ENCODE measurements around the gene FOXN4.

DNA sequence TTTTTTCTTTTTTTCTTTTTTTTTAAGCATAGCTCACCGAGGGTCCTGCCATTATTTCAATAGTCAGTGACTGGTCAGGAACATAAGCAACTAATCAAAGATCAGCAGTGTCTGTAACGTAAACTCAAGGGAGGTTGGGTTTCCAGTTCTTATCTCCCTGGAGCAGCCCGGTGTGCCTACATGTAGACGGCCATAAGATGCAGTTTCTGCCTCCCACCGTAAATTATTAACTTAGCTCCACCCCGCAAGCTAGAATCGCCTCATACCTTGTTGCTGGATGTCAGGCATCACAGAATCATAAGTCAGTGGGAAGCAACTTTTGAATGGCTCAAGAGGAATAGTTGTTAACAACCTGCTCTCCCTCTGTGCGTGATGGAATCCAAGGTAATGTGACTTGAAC lies 38.5 kb upstream of the FOXN4 start, which contains the start of gene MYO1H:
- TF ChIP-seq POLR2A (IDR thresholded peaks at IDR 0.05; ENCODE audit: borderline replicate concordance, extremely low read depth, insufficient read depth, insufficient read length), result no peak
- TF ChIP-seq EZH2 (IDR thresholded peaks at IDR 0.05), result no peak
- TF ChIP-seq, protein P1, sequence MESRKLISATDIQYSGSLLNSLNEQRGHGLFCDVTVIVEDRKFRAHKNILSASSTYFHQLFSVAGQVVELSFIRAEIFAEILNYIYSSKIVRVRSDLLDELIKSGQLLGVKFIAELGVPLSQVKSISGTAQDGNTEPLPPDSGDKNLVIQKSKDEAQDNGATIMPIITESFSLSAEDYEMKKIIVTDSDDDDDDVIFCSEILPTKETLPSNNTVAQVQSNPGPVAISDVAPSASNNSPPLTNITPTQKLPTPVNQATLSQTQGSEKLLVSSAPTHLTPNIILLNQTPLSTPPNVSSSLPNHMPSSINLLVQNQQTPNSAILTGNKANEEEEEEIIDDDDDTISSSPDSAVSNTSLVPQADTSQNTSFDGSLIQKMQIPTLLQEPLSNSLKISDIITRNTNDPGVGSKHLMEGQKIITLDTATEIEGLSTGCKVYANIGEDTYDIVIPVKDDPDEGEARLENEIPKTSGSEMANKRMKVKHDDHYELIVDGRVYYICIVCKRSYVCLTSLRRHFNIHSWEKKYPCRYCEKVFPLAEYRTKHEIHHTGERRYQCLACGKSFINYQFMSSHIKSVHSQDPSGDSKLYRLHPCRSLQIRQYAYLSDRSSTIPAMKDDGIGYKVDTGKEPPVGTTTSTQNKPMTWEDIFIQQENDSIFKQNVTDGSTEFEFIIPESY (IDR thresholded peaks at IDR 0.05; ENCODE audit: extremely low read depth, insufficient replicate concordance, low read length), result no peak
- TF ChIP-seq, protein P2, sequence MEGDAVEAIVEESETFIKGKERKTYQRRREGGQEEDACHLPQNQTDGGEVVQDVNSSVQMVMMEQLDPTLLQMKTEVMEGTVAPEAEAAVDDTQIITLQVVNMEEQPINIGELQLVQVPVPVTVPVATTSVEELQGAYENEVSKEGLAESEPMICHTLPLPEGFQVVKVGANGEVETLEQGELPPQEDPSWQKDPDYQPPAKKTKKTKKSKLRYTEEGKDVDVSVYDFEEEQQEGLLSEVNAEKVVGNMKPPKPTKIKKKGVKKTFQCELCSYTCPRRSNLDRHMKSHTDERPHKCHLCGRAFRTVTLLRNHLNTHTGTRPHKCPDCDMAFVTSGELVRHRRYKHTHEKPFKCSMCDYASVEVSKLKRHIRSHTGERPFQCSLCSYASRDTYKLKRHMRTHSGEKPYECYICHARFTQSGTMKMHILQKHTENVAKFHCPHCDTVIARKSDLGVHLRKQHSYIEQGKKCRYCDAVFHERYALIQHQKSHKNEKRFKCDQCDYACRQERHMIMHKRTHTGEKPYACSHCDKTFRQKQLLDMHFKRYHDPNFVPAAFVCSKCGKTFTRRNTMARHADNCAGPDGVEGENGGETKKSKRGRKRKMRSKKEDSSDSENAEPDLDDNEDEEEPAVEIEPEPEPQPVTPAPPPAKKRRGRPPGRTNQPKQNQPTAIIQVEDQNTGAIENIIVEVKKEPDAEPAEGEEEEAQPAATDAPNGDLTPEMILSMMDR (IDR thresholded peaks at IDR 0.05 in 2 of 3, conservative IDR thresholded peaks at IDR 0.05 in 1 of 3; ENCODE audit: borderline replicate concordance in 1 of 3, insufficient read depth in 1 of 3, low read depth in 2 of 3, low read length in 2 of 3), result no peak
- TF ChIP-seq YY1 (IDR thresholded peaks at IDR 0.05; ENCODE audit: extremely low read depth, insufficient replicate concordance, low read depth, low read length), result no peak
- no peak for TF ChIP-seq SRF (IDR thresholded peaks at IDR 0.05; ENCODE audit: low read depth)
- no peak for TF ChIP-seq ELF1 (IDR thresholded peaks at IDR 0.05; ENCODE audit: borderline replicate concordance, low read depth)
- TF ChIP-seq JUND (IDR thresholded peaks at IDR 0.05), result no peak
- no peak for TF ChIP-seq ZNF274 (IDR thresholded peaks at IDR 0.05; ENCODE audit: low read depth, low read length)
- no peak for TF ChIP-seq RAD21 (IDR thresholded peaks at IDR 0.05; ENCODE audit: low read depth)
- TF ChIP-seq SIN3A (IDR thresholded peaks at IDR 0.05; ENCODE audit: low read depth), result no peak
- TF ChIP-seq SP1 (IDR thresholded peaks at IDR 0.05; ENCODE audit: low read depth), result no peak
- no peak for TF ChIP-seq POLR2AphosphoS5 (IDR thresholded peaks at IDR 0.05; ENCODE audit: low read depth, low read length)
- TF ChIP-seq, protein P3, sequence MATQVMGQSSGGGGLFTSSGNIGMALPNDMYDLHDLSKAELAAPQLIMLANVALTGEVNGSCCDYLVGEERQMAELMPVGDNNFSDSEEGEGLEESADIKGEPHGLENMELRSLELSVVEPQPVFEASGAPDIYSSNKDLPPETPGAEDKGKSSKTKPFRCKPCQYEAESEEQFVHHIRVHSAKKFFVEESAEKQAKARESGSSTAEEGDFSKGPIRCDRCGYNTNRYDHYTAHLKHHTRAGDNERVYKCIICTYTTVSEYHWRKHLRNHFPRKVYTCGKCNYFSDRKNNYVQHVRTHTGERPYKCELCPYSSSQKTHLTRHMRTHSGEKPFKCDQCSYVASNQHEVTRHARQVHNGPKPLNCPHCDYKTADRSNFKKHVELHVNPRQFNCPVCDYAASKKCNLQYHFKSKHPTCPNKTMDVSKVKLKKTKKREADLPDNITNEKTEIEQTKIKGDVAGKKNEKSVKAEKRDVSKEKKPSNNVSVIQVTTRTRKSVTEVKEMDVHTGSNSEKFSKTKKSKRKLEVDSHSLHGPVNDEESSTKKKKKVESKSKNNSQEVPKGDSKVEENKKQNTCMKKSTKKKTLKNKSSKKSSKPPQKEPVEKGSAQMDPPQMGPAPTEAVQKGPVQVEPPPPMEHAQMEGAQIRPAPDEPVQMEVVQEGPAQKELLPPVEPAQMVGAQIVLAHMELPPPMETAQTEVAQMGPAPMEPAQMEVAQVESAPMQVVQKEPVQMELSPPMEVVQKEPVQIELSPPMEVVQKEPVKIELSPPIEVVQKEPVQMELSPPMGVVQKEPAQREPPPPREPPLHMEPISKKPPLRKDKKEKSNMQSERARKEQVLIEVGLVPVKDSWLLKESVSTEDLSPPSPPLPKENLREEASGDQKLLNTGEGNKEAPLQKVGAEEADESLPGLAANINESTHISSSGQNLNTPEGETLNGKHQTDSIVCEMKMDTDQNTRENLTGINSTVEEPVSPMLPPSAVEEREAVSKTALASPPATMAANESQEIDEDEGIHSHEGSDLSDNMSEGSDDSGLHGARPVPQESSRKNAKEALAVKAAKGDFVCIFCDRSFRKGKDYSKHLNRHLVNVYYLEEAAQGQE (IDR thresholded peaks at IDR 0.05; ENCODE audit: low read depth), result no peak

All from HCT116 (cell line).